NB4 (cell line): ENCODE data around the gene UNC93B1.
"Not testable (repeated sequence)": the region's sequence is repeated elsewhere in the genome, so short reads cannot be mapped to it uniquely, and the experiment has no call there.

Experiments
- POLR2A ChIP-seq: IDR thresholded peaks from 2 replicates; pipeline ENCODE4 v1.6.1; 2011; ENCODE audit warnings: mild to moderate bottlenecking; ENCODE audit not compliant: insufficient read length; ENCODE audit errors: extremely low read depth
- TF ChIP-seq, protein P1 (sequence below): IDR thresholded peaks from one replicate; pipeline ENCODE4 v1.5.1; 2012; ENCODE audit warnings: low read depth, low read length
- TF ChIP-seq, protein P2 (sequence below): IDR thresholded peaks from 2 replicates; pipeline ENCODE4 v1.6.1; 2011; ENCODE audit warnings: low read depth, low read length

DNA sequence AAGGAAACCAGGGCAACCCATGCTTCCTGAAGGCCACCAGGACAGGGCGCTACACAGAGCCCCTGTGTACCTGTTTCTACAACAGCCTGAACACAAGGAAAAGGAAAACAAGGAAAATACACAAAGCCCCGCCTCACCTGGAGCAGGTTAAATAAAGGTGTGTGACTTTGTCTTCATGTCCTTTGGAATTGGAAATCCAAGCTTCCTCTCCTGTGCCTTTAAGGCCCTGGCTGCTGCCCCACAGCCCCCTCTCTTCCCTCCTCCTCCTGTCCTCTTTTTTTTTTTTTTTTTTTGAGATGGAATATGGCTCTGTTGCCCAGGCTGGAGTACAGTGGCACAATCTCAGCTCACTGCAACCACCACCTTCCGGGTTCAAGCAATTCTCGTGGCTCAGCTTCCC is 57.5 kb downstream of the UNC93B1 start:
- TF ChIP-seq, protein P1, sequence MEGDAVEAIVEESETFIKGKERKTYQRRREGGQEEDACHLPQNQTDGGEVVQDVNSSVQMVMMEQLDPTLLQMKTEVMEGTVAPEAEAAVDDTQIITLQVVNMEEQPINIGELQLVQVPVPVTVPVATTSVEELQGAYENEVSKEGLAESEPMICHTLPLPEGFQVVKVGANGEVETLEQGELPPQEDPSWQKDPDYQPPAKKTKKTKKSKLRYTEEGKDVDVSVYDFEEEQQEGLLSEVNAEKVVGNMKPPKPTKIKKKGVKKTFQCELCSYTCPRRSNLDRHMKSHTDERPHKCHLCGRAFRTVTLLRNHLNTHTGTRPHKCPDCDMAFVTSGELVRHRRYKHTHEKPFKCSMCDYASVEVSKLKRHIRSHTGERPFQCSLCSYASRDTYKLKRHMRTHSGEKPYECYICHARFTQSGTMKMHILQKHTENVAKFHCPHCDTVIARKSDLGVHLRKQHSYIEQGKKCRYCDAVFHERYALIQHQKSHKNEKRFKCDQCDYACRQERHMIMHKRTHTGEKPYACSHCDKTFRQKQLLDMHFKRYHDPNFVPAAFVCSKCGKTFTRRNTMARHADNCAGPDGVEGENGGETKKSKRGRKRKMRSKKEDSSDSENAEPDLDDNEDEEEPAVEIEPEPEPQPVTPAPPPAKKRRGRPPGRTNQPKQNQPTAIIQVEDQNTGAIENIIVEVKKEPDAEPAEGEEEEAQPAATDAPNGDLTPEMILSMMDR = not testable (repeated sequence)
- TF ChIP-seq, protein P2, sequence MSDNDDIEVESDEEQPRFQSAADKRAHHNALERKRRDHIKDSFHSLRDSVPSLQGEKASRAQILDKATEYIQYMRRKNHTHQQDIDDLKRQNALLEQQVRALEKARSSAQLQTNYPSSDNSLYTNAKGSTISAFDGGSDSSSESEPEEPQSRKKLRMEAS = not testable (repeated sequence)
- TF ChIP-seq POLR2A = not testable (repeated sequence)
